ENCODE data around the gene NFATC1.

GRCh38 chr18:79418236-79418635 is 22.5 kb downstream of the NFATC1 start:
- TF ChIP-seq CTCF (IDR thresholded peaks at IDR 0.05; ENCODE audit: low read length) (no peak), EZH2 (IDR thresholded peaks at IDR 0.05; ENCODE audit: borderline replicate concordance, low read length) (no peak)
